ENCODE data around the gene GNAS.
"Not testable (repeated sequence)": the region's sequence is repeated elsewhere in the genome, so short reads cannot be mapped to it uniquely, and the experiment has no call there.

GNAS gene

GRCh38 chr20:58820515-58820914 lies 32.0 kb upstream of the GNAS start:
- H3K9me3 Mint-ChIP-seq (ENCODE audit: low read depth); H3K4me3 Mint-ChIP-seq; H3K27ac Mint-ChIP-seq; H3K27me3 Mint-ChIP-seq: not testable (repeated sequence)
- Mint-ChIP-seq H3K4me1 (ENCODE audit: low read depth) (peaks cover 12% of the 10 kb centered on the region), H3K36me3 (peaks cover 12% of the 10 kb centered on the region)

GRCh38 chr20:58822149-58822548 lies 30.4 kb upstream of the GNAS start:
- H3K36me3 Mint-ChIP-seq: peaks cover 12% of the 10 kb centered on the region
- H3K4me1 Mint-ChIP-seq (ENCODE audit: low read depth): peaks cover 12% of the 10 kb centered on the region
- no peak overlapping the region for H3K27ac Mint-ChIP-seq
- no peak overlapping the region for H3K4me3 Mint-ChIP-seq
- no peaks in the 10 kb centered on the region for H3K9me3 Mint-ChIP-seq (ENCODE audit: low read depth)
- H3K27me3 Mint-ChIP-seq: peaks cover 3% of the 10 kb centered on the region

- Mint-ChIP-seq H3K4me3 (no peak overlapping the region), H3K36me3 (peaks cover 12% of the 10 kb centered on the region), H3K4me1 (ENCODE audit: low read depth) (peaks cover 12% of the 10 kb centered on the region), H3K27me3 (peaks cover 3% of the 10 kb centered on the region), H3K9me3 (ENCODE audit: low read depth) (no peaks in the 10 kb centered on the region), H3K27ac (no peak overlapping the region)
Observed at GRCh38 chr20:58822748-58823730, 29.5 kb upstream of the GNAS start.

GRCh38 chr20:58824843-58825242 lies 27.7 kb upstream of the GNAS start:
- H3K4me1 Mint-ChIP-seq (ENCODE audit: low read depth): no peaks in the 10 kb centered on the region
- H3K36me3 Mint-ChIP-seq: peaks cover 8% of the 10 kb centered on the region
- H3K27me3 Mint-ChIP-seq: no peaks in the 10 kb centered on the region
- no peak overlapping the region for H3K4me3 Mint-ChIP-seq
- no peak overlapping the region for H3K27ac Mint-ChIP-seq
- H3K9me3 Mint-ChIP-seq (ENCODE audit: low read depth): no peaks in the 10 kb centered on the region

GRCh38 chr20:58825450-58825849 lies 27.1 kb upstream of the GNAS start:
- Mint-ChIP-seq H3K4me3 (no peak overlapping the region), H3K4me1 (ENCODE audit: low read depth) (no peaks in the 10 kb centered on the region), H3K36me3 (peaks cover 7% of the 10 kb centered on the region), H3K27ac (no peak overlapping the region), H3K27me3 (no peaks in the 10 kb centered on the region), H3K9me3 (ENCODE audit: low read depth) (no peaks in the 10 kb centered on the region)

GRCh38 chr20:58826271-58826670 lies 26.2 kb upstream of the GNAS start:
- Mint-ChIP-seq H3K9me3 (ENCODE audit: low read depth) (no peaks in the 10 kb centered on the region), H3K4me3 (no peak overlapping the region), H3K4me1 (ENCODE audit: low read depth) (no peaks in the 10 kb centered on the region), H3K27ac (no peak overlapping the region), H3K27me3 (no peaks in the 10 kb centered on the region), H3K36me3 (peaks cover under 1% of the 10 kb centered on the region)

GRCh38 chr20:58828136-58828535 lies 24.4 kb upstream of the GNAS start:
- Mint-ChIP-seq H3K27ac (no peak overlapping the region), H3K4me3 (no peak overlapping the region), H3K27me3 (peaks cover 2% of the 10 kb centered on the region), H3K4me1 (ENCODE audit: low read depth) (no peaks in the 10 kb centered on the region), H3K36me3 (no peaks in the 10 kb centered on the region), H3K9me3 (ENCODE audit: low read depth) (no peaks in the 10 kb centered on the region)

- H3K9me3 Mint-ChIP-seq (ENCODE audit: low read depth); H3K27me3 Mint-ChIP-seq; H3K27ac Mint-ChIP-seq; H3K4me1 Mint-ChIP-seq (ENCODE audit: low read depth); H3K36me3 Mint-ChIP-seq; H3K4me3 Mint-ChIP-seq: not testable (repeated sequence)
Observed at GRCh38 chr20:58828804-58829203, 23.7 kb upstream of the GNAS start.

GRCh38 chr20:58829531-58829941 lies 23.0 kb upstream of the GNAS start:
- Mint-ChIP-seq H3K9me3 (ENCODE audit: low read depth) (no peaks in the 10 kb centered on the region), H3K4me3 (no peak overlapping the region), H3K4me1 (ENCODE audit: low read depth) (no peaks in the 10 kb centered on the region)

GRCh38 chr20:58832457-58832856 lies 20.1 kb upstream of the GNAS start:
- H3K27me3 Mint-ChIP-seq: peaks cover 11% of the 10 kb centered on the region
- no peaks in the 10 kb centered on the region for H3K9me3 Mint-ChIP-seq (ENCODE audit: low read depth)
- H3K4me3 Mint-ChIP-seq: no peak overlapping the region
- H3K4me1 Mint-ChIP-seq (ENCODE audit: low read depth): no peaks in the 10 kb centered on the region
- no peaks in the 10 kb centered on the region for H3K36me3 Mint-ChIP-seq
- no peak overlapping the region for H3K27ac Mint-ChIP-seq

More at GRCh38 chr20:58829531-58829941, 23.0 kb upstream of the GNAS start:
- no peaks in the 10 kb centered on the region for H3K36me3 Mint-ChIP-seq
- H3K27ac Mint-ChIP-seq: no peak overlapping the region
- peaks cover 5% of the 10 kb centered on the region for H3K27me3 Mint-ChIP-seq

GRCh38 chr20:58833921-58834320 lies 18.6 kb upstream of the GNAS start:
- Mint-ChIP-seq H3K4me3 (no peak overlapping the region), H3K27ac (no peak overlapping the region), H3K27me3 (peaks cover 14% of the 10 kb centered on the region), H3K36me3 (no peaks in the 10 kb centered on the region), H3K9me3 (ENCODE audit: low read depth) (no peaks in the 10 kb centered on the region), H3K4me1 (ENCODE audit: low read depth) (no peaks in the 10 kb centered on the region)

GRCh38 chr20:58835231-58835630 lies 17.3 kb upstream of the GNAS start:
- Mint-ChIP-seq H3K27ac (no peak overlapping the region), H3K4me1 (ENCODE audit: low read depth) (peaks cover 5% of the 10 kb centered on the region), H3K27me3 (peaks cover 16% of the 10 kb centered on the region), H3K9me3 (ENCODE audit: low read depth) (no peaks in the 10 kb centered on the region), H3K4me3 (no peak overlapping the region), H3K36me3 (no peaks in the 10 kb centered on the region)

- Mint-ChIP-seq H3K9me3 (ENCODE audit: low read depth) (no peaks in the 10 kb centered on the region), H3K27me3 (peaks cover 18% of the 10 kb centered on the region), H3K36me3 (no peaks in the 10 kb centered on the region), H3K4me3 (no peak overlapping the region), H3K4me1 (ENCODE audit: low read depth) (peaks cover 6% of the 10 kb centered on the region), H3K27ac (no peak overlapping the region)
Observed at GRCh38 chr20:58836616-58837204, 15.8 kb upstream of the GNAS start.

GRCh38 chr20:58837717-58838116 lies 14.8 kb upstream of the GNAS start:
- Mint-ChIP-seq H3K27me3 (peaks cover 24% of the 10 kb centered on the region), H3K27ac (no peak overlapping the region), H3K36me3 (no peaks in the 10 kb centered on the region), H3K4me1 (ENCODE audit: low read depth) (peaks cover 8% of the 10 kb centered on the region), H3K9me3 (ENCODE audit: low read depth) (no peaks in the 10 kb centered on the region), H3K4me3 (no peak overlapping the region)

- no peaks in the 10 kb centered on the region for H3K9me3 Mint-ChIP-seq (ENCODE audit: low read depth)
- H3K4me3 Mint-ChIP-seq: no peak overlapping the region
- H3K27me3 Mint-ChIP-seq: peaks cover 24% of the 10 kb centered on the region
- H3K36me3 Mint-ChIP-seq: no peaks in the 10 kb centered on the region
- H3K27ac Mint-ChIP-seq: no peak overlapping the region
- H3K4me1 Mint-ChIP-seq (ENCODE audit: low read depth): peaks cover 8% of the 10 kb centered on the region
Observed at GRCh38 chr20:58838174-58838573, 14.3 kb upstream of the GNAS start.
